Measurements from ENCODE around the gene NCAPD2. TPM values are rescaled to one million over a fixed set of nuclear protein-coding genes. Genes with fewer than 3 reads are reported as not detected.

The NCAPD2 gene
- total and polyA plus RNA-seq, 2 donors (not counting 3 experiments of a cell fraction or from before 2014, with no cell fraction given), result 41.8 to 90.1 TPM

- H3K4me3 ChIP-seq (replicated peaks in 1 of 3; ENCODE audit: insufficient read depth in 1 of 3, low read depth in 1 of 3, low read length in 3 of 3), result no peak overlapping the region
- H3K4me1 ChIP-seq (ENCODE audit: control insufficient read depth, extremely low read depth, insufficient read depth, low read length), result peaks cover 65% of the 10 kb centered on the region
- FAIRE-seq (no peak), DNase-seq (ENCODE audit: low read depth, low spot score) (no peak)
- TF ChIP-seq MYC (IDR thresholded peaks at IDR 0.05; ENCODE audit: low read depth, low read length), result no peak
- TF ChIP-seq MAX (IDR thresholded peaks at IDR 0.05; ENCODE audit: insufficient read depth, insufficient read length), result no peak
- no peak for TF ChIP-seq CTCF (IDR thresholded peaks at IDR 0.05; ENCODE audit: extremely low read depth in 1 of 2, insufficient read depth in 1 of 2, low read depth in 1 of 2, low read length in 2 of 2)
- no peak for TF ChIP-seq POLR2A (IDR thresholded peaks at IDR 0.05; ENCODE audit: low read depth, low read length)
- no peak for TF ChIP-seq EZH2 (IDR thresholded peaks at IDR 0.05; ENCODE audit: borderline replicate concordance, low read depth, low read length, severe bottlenecking)
- TF ChIP-seq JUN (IDR thresholded peaks at IDR 0.05; ENCODE audit: borderline replicate concordance, insufficient read depth, insufficient read length, low read depth), result no peak
- TF ChIP-seq GATA2 (IDR thresholded peaks at IDR 0.05; ENCODE audit: insufficient read depth, insufficient read length, low read depth, low read length), result no peak
- TF ChIP-seq POLR2AphosphoS5 (IDR thresholded peaks at IDR 0.05; ENCODE audit: insufficient read depth, low read depth, low read length), result no peak
- TF ChIP-seq FOS (IDR thresholded peaks at IDR 0.05; ENCODE audit: borderline replicate concordance, insufficient read depth, low read length), result no peak
- peaks cover 0 to 12% of the 10 kb centered on the region in 2 experiments for H3K36me3 ChIP-seq (ENCODE audit: control insufficient read depth in 2 of 2, extremely low read depth in 1 of 2, insufficient read depth in 2 of 2, low read length in 2 of 2)
- H3K4me2 ChIP-seq (ENCODE audit: insufficient read depth, low read length), result no peak overlapping the region
- ChIA-PET CTCF (interaction anchor here (1.7 to 10.3 kb wide), 5 partner anchors 11 to 86 kb away, joined by 5 to 145 read pairs (median 6); no protein-coding TSS in a partner anchor), POLR2A (interaction anchor here (1.0 kb wide), 1 partner anchor 17 kb away, joined by 4 read pairs; the partner anchor contains the start of gene GAPDH)
- no peaks in the 10 kb centered on the region for H3K9me3 ChIP-seq (replicated peaks; ENCODE audit: control insufficient read depth, insufficient read depth, low read length)
- no peak overlapping the region for H3K9ac ChIP-seq (replicated peaks; ENCODE audit: extremely low read depth, insufficient read depth, low read length)
- no peaks in the 10 kb centered on the region for H3K9me1 ChIP-seq (replicated peaks; ENCODE audit: control insufficient read depth, extremely low read depth, insufficient read depth, low read length)
- peak overlapping the region; percentile 2 for H3K27ac ChIP-seq (ENCODE audit: insufficient read depth, low read depth, low read length)
- dilution Hi-C loops (cut with MboI; ENCODE audit: extremely low pct_ligation_motif_present, low sequenced_read_pairs), result no loop called here
- H4K20me1 ChIP-seq (replicated peaks; ENCODE audit: control insufficient read depth, extremely low read depth, insufficient read depth, low read length), result no peaks in the 10 kb centered on the region
- no peak overlapping the region for H2AFZ ChIP-seq (ENCODE audit: low read depth, low read length)
- peaks cover 51% of the 10 kb centered on the region for H3K79me2 ChIP-seq (ENCODE audit: control insufficient read depth, insufficient read depth, low read length)
- intact Hi-C loops (cut with micrococcal nuclease), result loop anchor here (5.0 kb wide), 1 partner anchor 146 kb away; no protein-coding TSS in a partner anchor
- no peaks in the 10 kb centered on the region for H3K27me3 ChIP-seq (ENCODE audit: control insufficient read depth in 2 of 2, insufficient read depth in 2 of 2, low read length in 2 of 2)
- BruUV-seq (replicated peaks), result no TSS peak
Observed at GRCh38 chr12:6551063-6551461, 57.2 kb downstream of the NCAPD2 start.

All from endothelial cell of umbilical vein (primary cell).